HG03064 (cell line): ENCODE measurements around the gene EPB41L2.
A peak's percentile ranks its signal among the peaks of the same experiment; 100 is the strongest.
"Not testable (repeated sequence)": the region's sequence is repeated elsewhere in the genome, so short reads cannot be mapped to it uniquely, and the experiment has no call there.

Experiments
- ATAC-seq: cut with Tn5 transposase; IDR thresholded peaks from one replicate; pipeline ENCODE4 v1.9.1; 2021; ENCODE audit warnings: low read depth; ENCODE audit not compliant: unreplicated experiment

EPB41L2 gene

GRCh38 chr6:131063028-131063763 lies at the start of gene EPB41L2:
Gene EPB41L2 (minus strand): TSS chr6:131063245. CDS start chr6:130956485, 106,760 bp downstream.
- peak; percentile 79 for ATAC-seq

GRCh38 chr6:131112249-131112648 lies 49.2 kb upstream of the EPB41L2 start:
- no peak for ATAC-seq

GRCh38 chr6:131107151-131107550 lies 44.1 kb upstream of the EPB41L2 start:
- ATAC-seq: no peak

GRCh38 chr6:131103901-131104300 lies 40.9 kb upstream of the EPB41L2 start:
- ATAC-seq: no peak

- ATAC-seq: no peak
These were observed 40.3 kb upstream of the EPB41L2 start for GRCh38 chr6:131103296-131103695.

GRCh38 chr6:131101911-131102680 lies 39.1 kb upstream of the EPB41L2 start:
- ATAC-seq: no peak

GRCh38 chr6:131096786-131097185 lies 33.7 kb upstream of the EPB41L2 start:
- no peak for ATAC-seq

GRCh38 chr6:131093334-131093733 lies 30.3 kb upstream of the EPB41L2 start:
- ATAC-seq: no peak

GRCh38 chr6:131091944-131092343 lies 28.9 kb upstream of the EPB41L2 start:
- ATAC-seq: not testable (repeated sequence)

GRCh38 chr6:131090339-131090738 lies 27.3 kb upstream of the EPB41L2 start:
- not testable (repeated sequence) for ATAC-seq

- ATAC-seq: no peak
These were observed 21.9 kb upstream of the EPB41L2 start for GRCh38 chr6:131084982-131085381.

GRCh38 chr6:131083687-131084086 lies 20.6 kb upstream of the EPB41L2 start:
- ATAC-seq: no peak

- no peak for ATAC-seq
These were observed 19.3 kb upstream of the EPB41L2 start for GRCh38 chr6:131082335-131082734.

GRCh38 chr6:131080084-131080483 lies 17.0 kb upstream of the EPB41L2 start:
- ATAC-seq: no peak

- no peak for ATAC-seq
These were observed 10.5 kb upstream of the EPB41L2 start for GRCh38 chr6:131073577-131073976.

- ATAC-seq: no peak
These were observed 7.0 kb upstream of the EPB41L2 start for GRCh38 chr6:131070061-131070460.

GRCh38 chr6:131068165-131068564 lies 5.1 kb upstream of the EPB41L2 start:
- ATAC-seq: no peak

- no peak for ATAC-seq
These were observed 4.5 kb upstream of the EPB41L2 start for GRCh38 chr6:131067521-131067920.

- no peak for ATAC-seq
These were observed 2.8 kb upstream of the EPB41L2 start for GRCh38 chr6:131065824-131066171.

GRCh38 chr6:131065112-131065823 lies 2.2 kb upstream of the EPB41L2 start:
- ATAC-seq: no peak

- no peak for ATAC-seq
These were observed 773 bp upstream of the EPB41L2 start for GRCh38 chr6:131063764-131064272.
